HepG2 (cell line): ENCODE measurements around the gene FAM174C. TPM values are rescaled to one million over a fixed set of nuclear protein-coding genes. Genes with fewer than 3 reads are reported as not detected.

ENCODE experiments used
- ARID3A ChIP-seq: IDR thresholded peaks from 2 replicates; pipeline ENCODE4 v1.6.1; 2012; ENCODE audit warnings: low read depth, low read length, improper control_type of control experiment
- CHD4 ChIP-seq: fragments of 200-600 bp; sonication (generic); IDR thresholded peaks from 2 replicates; pipeline ENCODE4 v1.7.0; 2017; ENCODE audit warnings: mild to moderate bottlenecking, low read length, borderline replicate concordance
- FOXO4 ChIP-seq: sonication (generic); formaldehyde crosslinking; conservative IDR thresholded peaks from 2 replicates; pipeline ENCODE4 v1.8.1; 2023; ENCODE audit warnings: missing genetic modification reagents
- KDM2A ChIP-seq: sonication (generic); formaldehyde crosslinking; IDR thresholded peaks from 2 replicates; pipeline ENCODE4 v1.4.0; 2020; ENCODE audit warnings: low read depth, missing genetic modification reagents, borderline replicate concordance
- MEIS1 ChIP-seq: sonication (generic); formaldehyde crosslinking; IDR thresholded peaks from 2 replicates; pipeline ENCODE4 v1.9.0; 2021; ENCODE audit warnings: mild to moderate bottlenecking, missing genetic modification reagents, moderate library complexity, borderline replicate concordance
- NFKBIZ ChIP-seq: IDR thresholded peaks from 2 replicates; pipeline ENCODE4 v1.6.1; 2018; ENCODE audit warnings: missing genetic modification reagents, missing compliant biosample characterization
- NKX3-1 ChIP-seq: sonication (generic); formaldehyde crosslinking; IDR thresholded peaks from 2 replicates; pipeline ENCODE4 v1.5.0; 2020; ENCODE audit warnings: missing genetic modification reagents
- RAD21 ChIP-seq: fragments of 450-650 bp; formaldehyde crosslinking; IDR thresholded peaks from 2 replicates; pipeline ENCODE4 v1.5.0; 2020; ENCODE audit warnings: mild to moderate bottlenecking
- RBAK ChIP-seq: sonication (generic); formaldehyde crosslinking; IDR thresholded peaks from 2 replicates; pipeline ENCODE4 v1.5.1; 2020; ENCODE audit warnings: mild to moderate bottlenecking, missing genetic modification reagents
- RNF219 ChIP-seq: sonication (generic); formaldehyde crosslinking; IDR thresholded peaks from 2 replicates; pipeline ENCODE4 v1.5.0; 2020; ENCODE audit warnings: mild to moderate bottlenecking, missing genetic modification reagents
- SIX4 ChIP-seq: sonication (generic); formaldehyde crosslinking; IDR thresholded peaks from 2 replicates; pipeline ENCODE4 v1.4.0; 2020; ENCODE audit warnings: missing genetic modification reagents
- SP1 ChIP-seq, 2 experiments: fragments of 450-650 bp in 1 of 2; sonication (generic) in 1 of 2; formaldehyde crosslinking in 1 of 2; IDR thresholded peaks; 2 replicates each; pipeline versions ENCODE4 v1.4.0 to v1.6.1; 2016 to 2020; ENCODE audit warnings: missing genetic modification reagents in 1 of 2
- SRY ChIP-seq: sonication (generic); formaldehyde crosslinking; IDR thresholded peaks from 2 replicates; pipeline ENCODE4 v1.8.0; 2022; ENCODE audit warnings: mild to moderate bottlenecking, missing genetic modification reagents
- ZNF382 ChIP-seq: sonication (generic); formaldehyde crosslinking; IDR thresholded peaks from 2 replicates; pipeline ENCODE4 v1.5.0; 2020; ENCODE audit warnings: missing genetic modification reagents, mild to moderate bottlenecking, borderline replicate concordance
- ZNF543 ChIP-seq: sonication (generic); formaldehyde crosslinking; IDR thresholded peaks from 2 replicates; pipeline ENCODE4 v1.4.0; 2020; ENCODE audit warnings: mild to moderate bottlenecking, missing genetic modification reagents
- ZNF567 ChIP-seq: sonication (generic); formaldehyde crosslinking; IDR thresholded peaks from 2 replicates; pipeline ENCODE4 v1.8.1; 2023; ENCODE audit warnings: mild to moderate bottlenecking, missing genetic modification reagents, borderline replicate concordance
- ZNF616 ChIP-seq: sonication (generic); formaldehyde crosslinking; IDR thresholded peaks from 2 replicates; pipeline ENCODE4 v1.5.0; 2020; ENCODE audit warnings: low read depth, mild to moderate bottlenecking, missing genetic modification reagents
- ZNF792 ChIP-seq: IDR thresholded peaks from 2 replicates; pipeline ENCODE4 v1.6.1; 2016
- ZSCAN31 ChIP-seq: sonication (generic); formaldehyde crosslinking; IDR thresholded peaks from 2 replicates; pipeline ENCODE4 v1.5.0; 2020; ENCODE audit warnings: low read depth, mild to moderate bottlenecking, missing genetic modification reagents
- polyA plus RNA-seq, 8 experiments: library from polyadenylated mRNA; depleted of rRNA in 3 of 8; stranded (reverse) in 7 of 8; unstranded in 1 of 8; fragments of >200 nt; fragmentation: Illumina TruSeq in 4 of 8; extraction: Trizol in 4 of 8; gene quantifications; 2 replicates each; pipeline versions ENCODE4 v1.2.1 to v1.2.3, GENCODE V29; 2011 to 2016; ENCODE audit warnings: low read depth in 4 of 8, missing spikeins in 1 of 8, mixed read lengths in 1 of 8; ENCODE audit not compliant: insufficient read depth in 1 of 8
- total RNA-seq, 5 experiments: library from RNA; depleted of rRNA; stranded (reverse); fragments of >200 nt; fragmentation: Illumina TruSeq; extraction: Trizol; gene quantifications; 2 replicates each; pipeline ENCODE4 v1.2.3, GENCODE V29; 2016; ENCODE audit warnings: low read depth in 1 of 5

Gene FAM174C
- total and polyA plus RNA-seq, 2 of the 13 experiments (the other 11 are each of a cell fraction or from before 2014, with no cell fraction given) = 19.5 to 31.3 TPM

- no peak for TF ChIP-seq CHD4
- TF ChIP-seq NKX3-1 = no peak
- TF ChIP-seq ARID3A = no peak
- TF ChIP-seq RNF219 = no peak
- peak; percentile 45; the same call in 1 of the 2 replicates for TF ChIP-seq ZNF616 (CRISPR knock-in tag)
- TF ChIP-seq ZNF567 = no peak
- no peak for TF ChIP-seq ZNF792
- TF ChIP-seq SRY = peak; percentile 90; the same call in 1 of the 2 replicates
- TF ChIP-seq SP1 (IDR thresholded peaks at IDR 0.05) = no peak
- TF ChIP-seq SP1 (CRISPR knock-in tag; IDR thresholded peaks at IDR 0.05) = peak; percentile 16; the same call in 1 of the 2 replicates
- no peak for TF ChIP-seq ZNF382 (CRISPR knock-in tag)
- TF ChIP-seq FOXO4 (CRISPR knock-in tag) = 0 out of 2 replicates have a peak, but pooled peaks have one; percentile 12
- no peak; the same call in none of the 2 replicates for TF ChIP-seq ZSCAN31 (CRISPR knock-in tag)
- no peak; the same call in 1 of the 2 replicates for TF ChIP-seq KDM2A (CRISPR knock-in tag)
- 0 out of 2 replicates have a peak, but pooled peaks have one; percentile 31 for TF ChIP-seq ZNF543 (CRISPR knock-in tag)
- no peak for TF ChIP-seq RBAK (CRISPR knock-in tag)
- TF ChIP-seq MEIS1 (CRISPR knock-in tag) = no peak
- peak; percentile 69 for TF ChIP-seq RAD21 (CRISPR knock-in tag)
- peak; percentile 33; the same call in 1 of the 2 replicates for TF ChIP-seq NFKBIZ
- TF ChIP-seq SIX4 = no peak
These were observed 5.7 kb upstream of the FAM174C start (continued) for GRCh38 chr19:1269478-1270212.
